Hypothalamus (tissue), 51 donors: ENCODE measurements around the gene ZBTB16.
A peak's percentile ranks its signal among the peaks of the same experiment; 100 is the strongest.

Experiments used
- DNase-seq, 51 donors: peaks; one replicate each; lab custom pipeline; 2025; lab: John Stamatoyannopoulos, UW

Gene ZBTB16

DNA sequence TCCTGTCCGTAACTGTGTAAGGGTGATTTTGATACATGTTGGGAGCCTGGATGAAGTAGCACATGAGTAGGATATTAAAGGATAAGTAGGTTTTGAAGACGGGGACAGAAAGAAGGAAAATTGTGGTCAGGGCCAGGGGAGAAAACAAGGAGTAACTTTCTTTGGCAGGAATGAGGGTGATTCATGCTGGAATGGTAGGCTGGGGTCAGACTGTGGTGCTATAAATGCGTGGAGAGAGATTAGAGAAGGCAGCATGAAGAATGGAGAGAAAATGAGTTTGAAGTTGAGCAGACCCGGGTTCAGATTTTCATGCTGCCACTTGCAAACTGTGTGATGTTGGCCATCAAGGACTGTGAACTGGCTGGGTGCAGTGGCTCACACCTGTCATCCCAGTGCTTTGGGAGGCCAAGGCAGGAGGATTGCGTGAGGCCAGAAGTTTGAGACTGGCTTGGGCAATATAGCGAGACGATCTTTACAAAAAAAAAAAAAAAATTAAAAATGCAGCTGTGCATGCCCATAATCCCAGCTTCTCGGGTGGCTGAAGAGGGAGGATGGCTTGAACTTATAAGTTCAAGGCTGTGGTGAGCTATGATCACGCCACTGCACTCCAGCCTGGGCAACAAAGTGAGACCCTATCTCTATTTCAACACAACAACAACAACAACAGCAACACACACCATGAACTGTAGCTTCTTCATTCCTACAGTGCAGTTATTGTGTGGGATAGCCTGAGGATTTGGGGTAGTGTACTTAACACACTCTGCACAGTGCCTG lies 22.3 kb downstream of the ZBTB16 start:
- DNase-seq, result no peak

DNA sequence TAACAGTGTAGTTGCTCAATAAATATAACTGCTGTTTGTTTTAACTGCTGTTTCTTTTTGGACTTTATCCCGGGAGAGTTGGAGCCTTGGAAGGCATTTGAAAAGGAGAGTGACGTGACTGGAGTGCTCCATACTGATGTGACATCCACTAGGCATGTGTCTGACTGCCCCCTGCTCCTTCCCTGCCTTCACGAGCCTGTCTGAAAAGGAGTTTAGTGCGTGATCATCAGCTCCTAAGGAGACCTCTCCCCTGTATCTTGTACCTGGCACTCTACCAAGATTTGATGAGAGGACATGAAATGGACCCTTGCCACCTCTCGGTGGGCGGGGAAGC lies 22.9 kb downstream of the ZBTB16 start:
- no peak for DNase-seq

DNA sequence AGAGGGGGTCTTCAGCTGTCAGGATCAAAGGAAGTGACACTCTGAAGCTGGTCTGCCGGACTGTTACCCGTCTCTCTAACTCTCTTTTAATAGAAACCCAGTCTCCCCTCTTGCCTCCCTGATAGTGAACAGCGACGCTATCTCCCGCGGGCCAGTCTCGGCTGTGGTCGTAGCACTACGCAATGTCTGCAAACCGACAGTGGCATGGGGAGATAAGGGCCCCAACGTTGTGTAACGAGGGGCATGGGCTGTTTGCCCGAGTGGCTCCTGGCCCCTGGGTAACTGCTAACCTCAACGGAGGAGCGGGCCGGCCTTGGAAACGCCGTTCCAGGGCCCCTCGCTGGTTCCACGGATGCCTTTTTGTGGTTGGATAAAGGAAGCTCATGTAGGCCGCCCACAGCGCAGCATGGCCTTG lies 23.3 kb downstream of the ZBTB16 start:
- no peak for DNase-seq

DNA sequence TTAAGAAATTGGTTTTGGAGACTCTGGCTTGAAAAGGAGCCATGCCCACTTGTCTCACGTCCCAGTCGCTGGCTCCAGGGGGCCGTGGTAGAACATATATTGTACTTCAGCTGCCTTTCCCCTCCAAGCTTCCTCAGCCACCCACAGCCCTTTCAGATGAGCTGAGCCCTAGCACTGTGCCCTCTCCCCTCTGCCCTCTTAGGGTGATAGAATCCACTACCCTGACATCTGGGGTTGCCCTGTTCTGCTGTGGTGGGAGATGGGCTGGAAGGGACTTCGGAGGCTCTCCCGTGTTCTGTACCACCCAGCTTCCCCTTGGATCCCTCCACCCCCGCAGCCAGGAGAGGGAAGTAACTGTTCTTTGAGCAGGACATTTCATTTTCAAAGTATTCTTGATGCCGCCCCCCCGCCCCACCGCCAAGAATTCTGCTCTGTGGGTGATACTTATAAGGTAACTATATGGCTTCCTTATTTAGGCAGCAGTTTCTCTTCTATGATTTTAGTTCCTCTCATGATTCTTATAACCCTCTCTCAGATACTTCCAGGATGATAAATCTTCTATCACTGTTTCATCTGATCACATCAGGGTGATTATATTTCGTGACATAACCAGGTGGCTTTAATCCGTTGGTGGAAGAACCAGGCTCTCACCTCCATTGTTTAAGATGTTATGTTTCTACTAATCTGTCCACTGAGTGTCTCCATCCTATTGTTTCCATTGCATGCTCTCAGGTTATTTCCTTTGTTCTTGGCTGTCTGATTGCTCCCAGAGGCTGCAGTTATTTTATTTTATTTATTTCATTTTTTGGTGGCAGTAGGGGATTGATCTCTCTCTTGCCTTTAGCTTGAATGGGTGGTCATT lies 24.1 kb downstream of the ZBTB16 start:
- DNase-seq, result no peak

DNA sequence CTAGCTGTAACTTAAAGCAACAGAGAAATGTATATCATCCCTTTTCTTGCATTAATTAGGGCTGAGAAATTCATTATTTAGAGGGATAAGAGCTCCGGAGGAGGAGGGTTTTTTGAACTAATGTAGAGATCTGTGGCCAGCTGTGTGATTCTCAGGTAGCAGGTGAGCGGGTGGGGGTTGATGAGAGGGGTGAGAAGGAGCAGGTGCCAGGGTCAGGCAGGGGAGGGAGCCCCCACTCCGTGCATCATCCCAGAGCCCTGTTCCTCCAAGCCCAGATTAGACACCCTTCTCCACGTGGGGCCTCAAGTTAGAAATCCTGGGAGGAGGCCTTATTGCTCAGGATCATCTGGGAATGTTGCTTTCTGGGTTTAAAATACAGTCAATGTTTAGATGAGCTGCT lies 24.9 kb downstream of the ZBTB16 start:
- DNase-seq, result no peak

DNA sequence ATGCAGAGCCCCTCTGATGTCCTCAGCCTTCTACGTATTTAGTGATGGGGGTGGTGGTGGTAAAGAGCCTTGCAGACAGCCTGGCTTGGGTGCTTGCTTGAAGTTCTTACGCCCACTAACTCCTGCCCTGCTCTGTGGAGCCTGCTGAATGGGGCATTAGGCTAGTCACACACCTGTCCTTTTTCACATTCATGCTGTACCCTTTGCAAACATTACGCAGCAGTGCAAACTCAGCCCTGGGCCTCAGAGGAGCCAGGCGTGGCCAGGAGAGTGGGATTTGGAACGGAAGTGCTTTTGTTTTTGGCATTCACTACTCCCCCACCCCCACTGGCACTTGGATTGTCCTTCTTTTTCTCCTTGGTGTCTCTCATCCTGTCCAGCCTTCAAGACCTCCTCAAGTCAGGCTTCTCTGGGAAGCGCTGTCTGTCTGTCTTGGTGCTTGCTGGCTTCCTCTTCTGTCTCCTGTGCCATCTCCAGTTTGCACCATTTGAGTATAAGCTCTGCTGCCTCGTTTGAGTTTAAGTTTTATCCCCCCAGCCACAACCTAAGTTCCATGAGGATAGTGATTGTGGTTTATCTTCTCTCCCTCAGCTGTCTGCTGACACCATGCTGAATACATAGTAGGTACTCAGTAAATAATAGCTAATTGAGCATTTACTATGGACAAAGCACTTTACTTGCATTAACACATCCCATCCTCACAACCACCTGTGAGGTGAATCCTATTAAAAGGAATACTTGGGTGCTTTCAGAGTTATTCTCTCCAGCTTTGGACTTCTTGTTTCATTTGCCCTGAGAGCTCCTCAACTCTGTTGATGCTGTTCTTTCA lies 26.7 kb downstream of the ZBTB16 start:
- DNase-seq, result no peak

DNA sequence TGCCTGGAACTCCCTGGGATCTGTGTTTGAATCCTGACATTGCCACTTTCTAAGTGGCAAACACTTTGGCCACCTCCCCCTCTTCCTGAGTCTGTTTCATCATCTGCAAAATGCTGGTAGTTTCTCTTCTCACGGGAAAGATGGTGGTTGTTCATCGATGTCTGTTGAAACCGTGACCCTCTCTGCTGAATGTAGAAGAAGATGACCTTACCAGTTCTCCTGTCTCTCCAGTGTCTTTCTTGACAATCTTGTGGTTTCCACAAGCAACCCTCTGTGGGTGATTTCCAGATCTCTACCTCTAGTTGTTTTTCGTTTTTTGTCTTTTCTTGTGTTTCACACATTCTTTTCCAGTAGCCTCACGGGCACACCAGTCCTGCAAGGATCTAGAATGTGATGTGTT lies 27.5 kb downstream of the ZBTB16 start:
- no peak for DNase-seq

DNA sequence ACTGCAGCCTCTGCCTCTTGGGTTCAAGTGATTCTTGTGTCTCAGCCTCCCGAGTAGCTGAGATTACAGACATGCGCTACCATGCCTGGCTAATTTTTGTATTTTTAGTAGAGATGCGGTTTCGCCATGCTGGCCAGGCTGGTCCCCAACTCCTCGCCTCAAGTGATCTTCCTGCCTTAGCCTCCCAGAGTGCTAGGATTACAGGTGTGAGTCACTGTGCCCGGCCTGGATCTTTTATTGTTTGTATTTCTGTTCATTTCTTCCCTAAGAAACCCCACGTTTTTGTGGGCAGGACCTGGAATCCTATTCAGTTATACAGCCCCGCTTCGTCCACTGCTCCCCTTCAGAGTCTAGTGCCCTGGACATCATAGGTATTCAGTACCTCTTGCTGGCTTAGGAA lies 28.7 kb downstream of the ZBTB16 start:
- no peak for DNase-seq

DNA sequence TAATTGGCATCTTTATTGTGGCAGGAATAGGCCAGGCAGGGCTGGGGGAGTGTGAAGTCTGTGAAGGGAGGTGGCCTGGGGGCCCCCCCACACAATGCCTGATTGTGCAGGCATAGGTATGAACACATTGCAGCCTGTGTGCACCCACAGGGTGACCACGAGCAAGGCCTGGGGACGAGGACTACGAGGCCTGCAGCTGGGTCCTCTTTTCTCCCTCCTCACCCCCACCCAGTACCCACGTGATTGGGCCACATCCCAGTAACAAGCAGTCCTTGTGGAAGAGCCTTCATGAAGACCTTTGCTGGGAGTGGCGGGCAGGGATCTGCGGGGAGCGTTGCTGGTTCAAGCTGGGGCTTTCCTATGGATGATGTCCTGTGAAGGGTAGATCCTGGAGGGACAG lies 29.3 kb downstream of the ZBTB16 start:
- DNase-seq, result peak in 44 of 51 donors; percentile 24 to 87 (median 67)

DNA sequence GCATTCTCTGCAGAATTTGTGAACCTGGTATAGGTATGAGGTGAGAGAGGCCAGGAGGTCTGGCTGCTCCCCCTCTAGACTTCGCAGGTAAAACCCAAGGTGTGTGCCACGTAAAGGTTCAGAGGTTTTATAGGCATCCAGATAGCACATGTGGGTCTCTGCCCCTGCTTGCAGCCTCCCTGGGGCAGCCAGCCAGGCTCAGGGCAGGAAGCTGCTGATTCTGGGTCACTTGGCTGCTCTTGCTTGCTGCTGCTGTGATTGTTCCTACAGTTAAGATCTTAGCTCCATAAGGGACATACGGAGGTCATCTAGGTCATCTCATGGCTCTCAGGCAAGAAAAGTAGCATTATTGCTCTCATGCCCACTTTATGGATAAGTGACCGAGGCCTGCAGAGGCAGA lies 30.2 kb downstream of the ZBTB16 start:
- DNase-seq, result peak in 4 of 51 donors; percentile 7 to 24 (median 16)

DNA sequence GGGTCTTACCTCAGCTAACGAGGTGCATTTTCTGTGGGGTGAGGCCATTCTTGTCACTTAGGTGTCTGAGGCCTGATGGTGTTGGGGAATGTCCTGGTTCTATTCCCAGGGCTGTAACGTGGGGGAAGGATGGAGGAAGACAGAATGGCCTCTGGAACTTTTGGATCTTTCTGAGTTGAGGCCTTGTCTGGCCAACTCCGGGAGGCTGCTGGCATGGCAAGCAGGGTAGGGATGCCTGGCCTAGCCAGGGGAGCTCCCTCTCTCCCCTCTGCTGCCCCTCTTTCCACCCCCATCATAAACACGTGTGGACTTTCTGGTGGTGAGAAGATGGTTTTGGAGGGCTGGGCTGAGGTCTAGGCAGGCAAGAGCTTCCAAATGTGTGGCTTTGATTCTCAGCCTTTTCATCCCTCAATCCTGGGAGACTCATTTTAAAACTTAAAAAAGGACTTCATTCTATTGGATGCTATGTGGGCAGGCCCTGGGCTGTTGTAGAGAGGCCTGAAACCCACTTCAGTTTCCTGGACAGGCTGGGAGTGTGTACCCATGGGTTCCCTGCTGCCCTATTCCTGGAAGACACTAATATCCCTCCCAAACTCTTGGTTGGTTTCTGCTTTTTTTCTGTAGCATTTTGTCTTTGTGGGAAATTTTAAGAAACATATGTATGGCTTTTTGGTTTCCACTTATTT lies 30.9 kb downstream of the ZBTB16 start:
- no peak for DNase-seq

DNA sequence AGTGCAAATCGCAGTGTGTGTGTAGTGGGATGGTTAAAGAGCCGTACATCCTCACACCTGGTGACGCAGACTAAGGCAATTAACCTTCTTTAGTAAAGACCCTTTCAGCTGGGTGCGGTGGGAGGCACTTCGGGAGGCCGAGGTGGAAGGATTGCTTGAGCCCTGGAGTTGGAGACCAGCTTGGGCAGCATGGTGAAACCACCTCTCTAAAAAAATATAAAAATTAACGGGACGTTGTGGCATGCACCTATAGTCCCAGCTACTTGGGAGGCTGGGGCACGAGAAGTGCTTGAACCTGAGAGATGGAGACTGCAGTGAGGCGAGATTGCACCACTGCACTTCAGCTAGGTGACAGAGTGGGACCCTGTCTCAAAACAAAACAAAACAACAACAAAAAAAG lies 31.5 kb downstream of the ZBTB16 start:
- no peak for DNase-seq

DNA sequence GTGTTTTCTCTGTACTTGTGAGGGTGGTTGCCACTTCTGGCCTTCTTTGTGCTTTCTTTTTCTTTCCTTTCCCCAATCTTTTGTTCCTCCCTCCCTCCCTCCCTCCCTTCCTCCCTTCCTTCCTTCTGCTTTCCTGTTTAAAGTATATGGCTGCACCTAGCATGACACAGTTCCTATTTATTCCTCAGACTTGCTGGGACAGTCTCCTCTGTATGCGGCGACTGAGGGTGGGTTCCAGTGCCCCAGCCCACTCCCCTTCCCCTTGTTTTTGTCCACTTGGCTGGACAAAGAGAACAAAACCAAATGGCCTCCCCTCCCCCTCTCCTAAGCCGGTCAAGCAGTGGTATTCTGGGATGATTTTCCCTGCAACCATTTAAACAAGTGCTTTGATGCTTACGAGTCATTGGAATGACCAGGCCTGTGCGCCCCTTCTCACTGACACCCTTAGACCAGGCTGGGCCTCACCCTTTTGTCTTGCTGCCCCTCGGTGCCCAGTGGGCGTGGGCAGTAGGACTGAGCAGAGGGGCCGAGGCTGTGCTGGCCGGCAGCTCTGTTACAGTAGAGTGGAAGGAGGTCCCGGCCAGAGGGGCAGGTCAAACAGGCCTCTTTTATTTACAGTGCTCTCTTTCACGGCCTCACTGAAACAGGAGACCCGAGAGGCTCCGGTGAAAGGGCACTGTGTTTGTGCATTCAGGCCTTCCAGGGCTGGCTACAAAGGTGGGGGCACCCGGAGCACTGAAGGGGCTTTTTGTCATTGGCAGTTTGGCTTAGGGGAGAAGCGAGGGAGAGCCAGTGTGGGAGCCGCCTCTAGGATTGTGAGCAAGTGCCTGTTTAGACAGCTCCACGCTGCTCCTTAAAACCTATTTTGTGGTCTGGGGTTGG lies 32.2 kb downstream of the ZBTB16 start:
- peak in 16 of 51 donors; percentile 9 to 61 (median 34) for DNase-seq

DNA sequence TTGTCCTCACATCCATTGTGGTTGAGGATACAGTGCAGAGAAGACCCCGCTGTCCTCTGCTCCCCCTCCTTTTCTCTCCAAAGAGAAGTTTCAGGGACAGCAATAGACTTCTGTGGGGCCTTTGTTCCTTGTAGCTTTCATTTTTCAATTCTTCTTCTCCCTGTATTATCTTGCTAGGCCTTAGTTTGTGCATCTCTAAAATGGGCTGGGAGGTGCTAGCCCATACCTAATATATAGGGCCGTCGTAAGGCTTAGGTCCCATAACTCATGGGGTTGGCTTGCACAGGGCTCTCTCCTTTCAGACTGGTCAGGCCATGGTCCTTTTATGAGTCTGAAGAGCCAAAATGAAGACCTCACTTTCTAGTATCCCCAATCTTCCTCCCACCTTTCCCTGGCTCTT lies 33.0 kb downstream of the ZBTB16 start:
- DNase-seq, result no peak

DNA sequence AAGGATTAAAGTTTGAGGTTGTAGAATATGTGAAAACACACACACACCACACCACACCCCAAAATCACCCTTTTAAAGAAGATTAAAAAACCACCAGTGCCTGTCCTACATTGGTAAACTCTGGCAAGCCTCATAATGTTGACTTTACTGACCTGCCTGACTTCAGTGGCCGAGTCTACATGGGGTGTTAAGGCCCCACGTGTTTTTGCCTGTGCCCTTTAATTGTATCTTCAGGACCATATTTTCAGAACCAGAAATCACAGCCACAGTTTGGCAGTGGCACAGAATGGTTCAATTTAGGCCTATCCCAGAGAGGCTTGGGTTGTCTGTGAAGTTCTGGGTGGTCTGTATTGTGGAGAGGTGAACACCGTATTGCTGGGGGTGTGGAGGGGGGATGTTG lies 33.4 kb downstream of the ZBTB16 start:
- DNase-seq, result no peak

DNA sequence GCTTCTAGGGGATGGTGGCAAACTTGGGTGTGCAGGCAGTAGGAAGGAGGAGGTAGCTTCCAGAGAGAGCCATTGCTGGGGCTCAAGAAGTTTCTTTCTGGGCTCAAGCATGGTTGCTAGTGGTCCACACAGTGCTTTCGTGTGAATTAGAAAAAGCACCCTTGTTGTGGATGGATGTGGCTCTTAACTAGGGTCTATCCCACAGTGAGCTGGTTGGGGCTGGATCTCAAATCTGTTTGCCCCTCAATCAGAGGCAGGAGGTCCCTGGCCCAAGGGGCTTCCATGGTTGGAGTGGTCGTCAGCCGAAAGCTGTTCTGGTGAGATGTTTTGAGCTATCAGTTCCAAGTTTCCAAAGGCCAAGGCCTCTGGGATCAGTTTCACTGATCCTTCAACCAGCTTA lies 35.0 kb downstream of the ZBTB16 start:
- no peak for DNase-seq

DNA sequence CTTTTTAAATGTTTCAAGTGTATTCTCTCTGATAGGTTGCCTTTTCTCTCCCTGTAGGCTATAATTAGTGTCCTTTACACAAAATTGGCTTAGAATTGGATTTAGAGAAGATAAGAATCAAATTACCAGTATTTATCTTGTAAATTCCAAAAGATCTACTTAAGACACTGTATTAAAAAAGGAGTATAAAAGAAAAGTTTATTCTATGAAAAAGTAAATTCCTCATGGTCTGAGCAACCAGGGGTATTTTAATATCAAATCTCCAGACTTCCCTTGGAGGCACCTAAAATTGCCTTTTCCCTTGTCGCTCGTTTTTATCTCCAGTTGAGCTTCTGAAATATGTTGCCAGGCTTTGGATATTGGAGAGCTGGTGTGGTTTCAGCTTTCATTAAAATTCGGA lies 36.4 kb downstream of the ZBTB16 start:
- no peak for DNase-seq

DNA sequence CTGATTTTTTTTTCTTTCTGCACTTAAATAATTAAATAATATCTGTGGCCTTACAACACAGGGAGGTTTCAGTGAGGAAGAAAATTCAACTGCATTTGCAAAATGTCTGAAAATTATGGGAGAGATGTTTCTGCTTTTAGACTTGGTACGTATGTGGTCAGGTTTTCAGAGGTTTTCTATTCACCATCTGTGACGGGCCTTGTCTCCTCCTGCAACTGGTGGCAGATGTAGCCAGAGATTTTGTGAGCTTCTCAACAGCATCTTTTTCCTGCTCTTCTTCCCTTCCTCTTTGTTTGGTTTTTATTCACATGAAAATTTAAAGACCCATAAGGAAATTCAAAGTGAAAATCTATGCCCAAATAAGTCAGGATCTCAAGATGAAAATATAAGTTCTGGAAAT lies 38.3 kb downstream of the ZBTB16 start:
- no peak for DNase-seq

DNA sequence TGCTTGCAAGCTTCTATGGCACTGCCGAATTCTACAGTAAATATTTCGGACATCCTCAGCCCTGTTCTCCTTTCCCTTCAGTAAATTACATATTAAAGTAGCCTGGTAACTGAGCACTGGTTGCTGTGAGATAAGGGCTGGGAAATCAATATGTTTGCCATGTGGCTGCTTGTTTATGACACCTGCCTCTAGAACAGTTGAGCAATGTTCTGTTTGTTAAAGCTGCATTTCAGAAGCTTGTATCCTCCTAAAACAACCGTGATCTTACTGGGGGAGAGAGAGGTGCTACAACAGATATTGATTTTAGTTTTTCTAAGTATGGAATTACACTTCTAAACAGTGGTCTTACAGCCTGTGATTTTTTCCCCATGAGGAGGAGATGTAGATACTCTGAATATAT lies 39.4 kb downstream of the ZBTB16 start:
- DNase-seq, result no peak
